K562 (cell line): ENCODE results near the gene TEFM. TPM values are rescaled to one million over a fixed set of nuclear protein-coding genes. Genes with fewer than 3 reads are reported as not detected.

ENCODE experiments used
- ARID3B ChIP-seq: fragments of 250-450 bp; sonication (Bioruptor Pico); IDR thresholded peaks from 2 replicates; pipeline ENCODE4 v1.4.0; 2020; ENCODE audit warnings: borderline replicate concordance
- BCOR ChIP-seq: fragments of 450-650 bp; IDR thresholded peaks from 2 replicates; pipeline ENCODE4 v1.6.1; 2016
- BRF2 ChIP-seq: IDR thresholded peaks from 3 replicates; pipeline ENCODE4 v1.6.1; 2011; ENCODE audit warnings: borderline replicate concordance, mild to moderate bottlenecking; ENCODE audit not compliant: insufficient read length, insufficient read depth
- C11orf30 ChIP-seq: fragments of 450-650 bp; IDR thresholded peaks from 2 replicates; pipeline ENCODE4 v1.6.1; 2016; ENCODE audit warnings: low read depth, mild to moderate bottlenecking
- FOXA1 ChIP-seq: fragments of 450-650 bp; IDR thresholded peaks from 2 replicates; pipeline ENCODE4 v1.6.1; 2016; ENCODE audit warnings: mild to moderate bottlenecking, borderline replicate concordance
- FOXP1 ChIP-seq: sonication (generic); formaldehyde crosslinking; IDR thresholded peaks from 2 replicates; pipeline ENCODE4 v1.8.0; 2022; ENCODE audit warnings: mild to moderate bottlenecking, missing genetic modification reagents
- KAT2B ChIP-seq: IDR thresholded peaks from one replicate; pipeline ENCODE4 v1.6.1; 2012; ENCODE audit warnings: low read depth, mild to moderate bottlenecking, control low read depth, inconsistent platforms, low read length, moderate library complexity
- KLF16 ChIP-seq: IDR thresholded peaks from 2 replicates; pipeline ENCODE4 v1.6.1; 2016; ENCODE audit warnings: antibody characterized with exemption
- MCM5 ChIP-seq: fragments of 450-650 bp; IDR thresholded peaks from 2 replicates; pipeline ENCODE4 v1.6.1; 2016; ENCODE audit warnings: low read depth
- PHB2 ChIP-seq: fragments of 450-650 bp; IDR thresholded peaks from 2 replicates; pipeline ENCODE4 v1.6.1; 2017; ENCODE audit warnings: low read depth
- ZFPM2 ChIP-seq: fragments of 250-450 bp; sonication (Bioruptor Pico); IDR thresholded peaks from 2 replicates; pipeline ENCODE4 v1.5.1; 2022; ENCODE audit warnings: mild to moderate bottlenecking
- ZNF121 ChIP-seq: sonication (generic); formaldehyde crosslinking; conservative IDR thresholded peaks from 2 replicates; pipeline ENCODE4 v1.8.0; 2022; ENCODE audit warnings: missing genetic modification reagents
- polyA plus RNA-seq, 8 experiments: library from polyadenylated mRNA; depleted of rRNA in 4 of 8; stranded (reverse) in 5 of 8; unstranded in 3 of 8; fragments of >200 nt; fragmentation: Nextera tagmentation in 2 of 8; fragmentation: Illumina TruSeq in 1 of 8; extraction: Ambion mirVana in 2 of 8; extraction: Trizol in 1 of 8; gene quantifications; 2 replicates each; pipeline versions ENCODE4 v1.2.1 to v1.2.3, GENCODE V29; 2011 to 2014; ENCODE audit warnings: inconsistent platforms in 1 of 8, missing spikeins in 1 of 8
- total RNA-seq, 7 experiments: library from RNA; depleted of rRNA in 6 of 7; stranded (reverse); fragments of >200 nt in 6 of 7; fragmentation: Illumina TruSeq in 2 of 7; extraction: Trizol in 2 of 7; gene quantifications; 2 replicates each; pipeline versions ENCODE4 v1.2.1 to v1.2.3, GENCODE V29; 2011 to 2021; ENCODE audit warnings: low replicate concordance in 1 of 7

Gene TEFM
- total and polyA plus RNA-seq, 9 of the 15 experiments (the other 6 are each of a cell fraction or from before 2014, with no cell fraction given): 12.5 to 60.3 (median 23.3) TPM

GRCh38 chr17:30928584-30928983, 22.5 kb upstream of the TEFM start (continued):
- TF ChIP-seq C11orf30 (no peak), KAT2B (no peak), BCOR (no peak), MCM5 (no peak), ZFPM2 (CRISPR knock-in tag) (no peak), PHB2 (no peak), BRF2 (no peak), FOXA1 (no peak), FOXP1 (CRISPR knock-in tag) (no peak), KLF16 (no peak), ARID3B (CRISPR knock-in tag) (no peak), ZNF121 (CRISPR knock-in tag) (no peak)
- TF ChIP-seq, all 486 proteins: peak for 0
